Neuronal stem cell (in vitro differentiated cells): ENCODE results near the gene UBE2E3.

Experiments
- DNase-seq: peaks from one replicate; pipeline ENCODE4 v3.0.0-alpha.2; 2013; ENCODE audit warnings: low spot score
- H2AFZ ChIP-seq: one replicate; pipeline ENCODE4 v1.6.1; 2013; ENCODE audit warnings: mild to moderate bottlenecking, low read length, inconsistent platforms
- H2AK5ac ChIP-seq: 2 replicates; pipeline ENCODE4 v1.6.1; 2013; ENCODE audit warnings: low read depth, mild to moderate bottlenecking, inconsistent platforms, low read length, moderate library complexity, mixed read lengths
- H2BK120ac ChIP-seq: 2 replicates; pipeline ENCODE4 v1.6.1; 2013; ENCODE audit warnings: low read depth, mild to moderate bottlenecking, inconsistent platforms, low read length, moderate library complexity, mixed read lengths
- H2BK12ac ChIP-seq: one replicate; pipeline ENCODE4 v1.6.1; 2013; ENCODE audit warnings: low read length, inconsistent platforms
- H2BK15ac ChIP-seq: 2 replicates; pipeline ENCODE4 v1.6.1; 2013; ENCODE audit warnings: mild to moderate bottlenecking, low read length, inconsistent platforms, mixed read lengths
- H2BK5ac ChIP-seq: one replicate; pipeline ENCODE4 v1.6.1; 2013; ENCODE audit warnings: inconsistent platforms, mild to moderate bottlenecking, low read length, moderate library complexity
- H3K14ac ChIP-seq: one replicate; pipeline ENCODE4 v1.6.1; 2013; ENCODE audit warnings: low read length, inconsistent platforms
- H3K18ac ChIP-seq: 2 replicates; pipeline ENCODE4 v1.6.1; 2013; ENCODE audit warnings: low read length, inconsistent platforms
- H3K23ac ChIP-seq: 2 replicates; pipeline ENCODE4 v1.6.1; 2013; ENCODE audit warnings: low read depth, mild to moderate bottlenecking, mixed read lengths, low read length, inconsistent platforms; ENCODE audit not compliant: poor library complexity
- H3K27ac ChIP-seq: replicated peaks from 3 replicates; pipeline ENCODE4 v1.5.1; 2013; ENCODE audit warnings: low read length, inconsistent platforms
- H3K27me3 ChIP-seq, 3 experiments: 2 replicates each; pipeline ENCODE4 v1.6.1; 2013; ENCODE audit warnings: low read length in 3 of 3, mild to moderate bottlenecking in 2 of 3, inconsistent platforms in 1 of 3, low read depth in 1 of 3, mixed read lengths in 1 of 3, moderate library complexity in 1 of 3; ENCODE audit not compliant: control insufficient read depth in 3 of 3, insufficient read depth in 3 of 3
- H3K36me3 ChIP-seq, 2 donors: replicated peaks in 1 of 2; 2 replicates each; pipeline ENCODE4 v1.6.1; 2013; ENCODE audit warnings: low read length in 2 of 2; ENCODE audit not compliant: control insufficient read depth in 2 of 2, insufficient read depth in 2 of 2
- H3K4ac ChIP-seq: 2 replicates; pipeline ENCODE4 v1.6.1; 2013; ENCODE audit warnings: inconsistent platforms, mild to moderate bottlenecking, low read length, moderate library complexity
- H3K4me1 ChIP-seq, 2 donors: 1 replicate in 1 of 2; 2 replicates in 1 of 2; pipeline ENCODE4 v1.6.1; 2013; ENCODE audit warnings: low read length in 2 of 2, low read depth in 1 of 2; ENCODE audit not compliant: control insufficient read depth in 2 of 2, insufficient read depth in 1 of 2
- H3K4me2 ChIP-seq: one replicate; pipeline ENCODE4 v1.6.1; 2013; ENCODE audit warnings: mild to moderate bottlenecking, low read length, inconsistent platforms; ENCODE audit not compliant: insufficient read depth, poor library complexity, severe bottlenecking
- H3K4me3 ChIP-seq, 2 donors: 2 replicates each; pipeline ENCODE4 v1.5.1; 2013; ENCODE audit warnings: low read length in 2 of 2, mild to moderate bottlenecking in 2 of 2, inconsistent platforms in 1 of 2, moderate library complexity in 1 of 2
- H3K79me1 ChIP-seq: one replicate; pipeline ENCODE4 v1.6.1; 2013; ENCODE audit warnings: low read depth, mild to moderate bottlenecking, inconsistent platforms, low read length, moderate library complexity
- H3K9ac ChIP-seq: one replicate; pipeline ENCODE4 v1.6.1; 2013; ENCODE audit warnings: mild to moderate bottlenecking, low read depth, low read length, inconsistent platforms; ENCODE audit not compliant: poor library complexity
- H3K9me3 ChIP-seq, 2 donors: replicated peaks in 1 of 2; 2 replicates each; pipeline versions ENCODE3 to v1.6.1; 2013; ENCODE audit warnings: low read length in 2 of 2, mild to moderate bottlenecking in 2 of 2, inconsistent platforms in 1 of 2, low read depth in 1 of 2, mixed read lengths in 1 of 2, moderate library complexity in 1 of 2; ENCODE audit not compliant: control insufficient read depth in 2 of 2, insufficient read depth in 1 of 2
- H4K8ac ChIP-seq: one replicate; pipeline ENCODE4 v1.6.1; 2013; ENCODE audit warnings: low read depth, mild to moderate bottlenecking, inconsistent platforms, low read length, moderate library complexity
- H4K91ac ChIP-seq: one replicate; pipeline ENCODE4 v1.6.1; 2013; ENCODE audit warnings: low read length, low read depth, mild to moderate bottlenecking, inconsistent platforms; ENCODE audit not compliant: poor library complexity
- WGBS, 2 donors: extraction: QIAGEN DNeasy Blood & Tissue Kit; methylation state at CpG; one replicate each; pipeline ENCODE4 v1.1.7; 2013; ENCODE audit warnings: missing lambda C conversion rate in 2 of 2, mixed read lengths in 1 of 2; ENCODE audit not compliant: insufficient read length in 2 of 2, insufficient replicate concordance in 1 of 2; ENCODE audit errors: extremely low coverage in 2 of 2; 5-methylcytosine and 5-hydroxymethylcytosine counted together

UBE2E3 gene

GRCh38 chr2:181021199-181021789, 40.9 kb downstream of the UBE2E3 start:
- Histone ChIP-seq H2BK15ac (no peak overlapping the region), H4K91ac (no peak overlapping the region), H3K4ac (no peak overlapping the region), H2AK5ac (no peak overlapping the region), H3K4me1 (peaks cover 0 to 4% of the 10 kb centered on the region in 2 donors), H3K9ac (no peak overlapping the region), H3K14ac (no peak overlapping the region), H3K27ac (no peak overlapping the region), H3K9me3 (peaks cover 0 to 5% of the 10 kb centered on the region in 2 donors), H2AFZ (no peak overlapping the region), H3K18ac (no peak overlapping the region), H4K8ac (no peak overlapping the region), H3K27me3 (no peaks in the 10 kb centered on the region), H3K4me2 (no peak overlapping the region), H2BK120ac (no peak overlapping the region), H3K4me3 (no peak overlapping the region), H3K79me1 (peaks cover 3% of the 10 kb centered on the region), H3K36me3 (no peaks in the 10 kb centered on the region), H3K23ac (no peak overlapping the region), H2BK12ac (no peak overlapping the region), H2BK5ac (no peak overlapping the region)
- no CpG with 5 or more reads among the region's 1 CpG for WGBS, 2 donors
- no peak for DNase-seq

- DNase-seq: no peak
- Histone ChIP-seq H3K27ac (no peak overlapping the region), H3K27me3 (no peaks in the 10 kb centered on the region), H3K9ac (no peak overlapping the region), H2BK120ac (no peak overlapping the region), H3K9me3 (peaks cover 0 to 5% of the 10 kb centered on the region in 2 donors), H3K4me2 (no peak overlapping the region), H3K4me3 (no peak overlapping the region), H3K4me1 (peaks cover 0 to 4% of the 10 kb centered on the region in 2 donors), H2BK12ac (no peak overlapping the region), H2BK5ac (no peak overlapping the region), H3K36me3 (no peaks in the 10 kb centered on the region), H3K4ac (no peak overlapping the region), H3K18ac (no peak overlapping the region), H3K23ac (no peak overlapping the region), H2AFZ (no peak overlapping the region), H3K14ac (no peak overlapping the region), H4K91ac (no peak overlapping the region), H3K79me1 (peaks cover 3% of the 10 kb centered on the region), H2BK15ac (no peak overlapping the region), H2AK5ac (no peak overlapping the region), H4K8ac (no peak overlapping the region)
- WGBS, 2 donors: no CpG with 5 or more reads among the region's 3 CpGs
Observed at GRCh38 chr2:181022652-181023051, 42.2 kb downstream of the UBE2E3 start.

- Histone ChIP-seq H2BK12ac (no peak overlapping the region), H2BK5ac (no peak overlapping the region), H3K4me3 (no peak overlapping the region), H3K4ac (no peak overlapping the region), H3K36me3 (no peaks in the 10 kb centered on the region), H3K4me2 (no peak overlapping the region), H3K23ac (no peak overlapping the region), H4K91ac (no peak overlapping the region), H3K27me3 (no peaks in the 10 kb centered on the region), H4K8ac (no peak overlapping the region), H3K9me3 (peaks cover 0 to under 1% of the 10 kb centered on the region in 2 donors), H2BK15ac (no peak overlapping the region), H3K9ac (no peak overlapping the region), H3K14ac (no peak overlapping the region), H3K27ac (no peak overlapping the region), H3K79me1 (no peaks in the 10 kb centered on the region), H3K4me1 (peaks cover 0 to 4% of the 10 kb centered on the region in 2 donors), H2AK5ac (no peak overlapping the region), H3K18ac (no peak overlapping the region), H2AFZ (no peak overlapping the region), H2BK120ac (no peak overlapping the region)
- WGBS, 2 donors: no CpG with 5 or more reads among the region's 3 CpGs
- DNase-seq: no peak
Observed at GRCh38 chr2:181025004-181025403, 44.6 kb downstream of the UBE2E3 start.

- Histone ChIP-seq H3K18ac (no peak overlapping the region), H4K8ac (no peak overlapping the region), H3K23ac (no peak overlapping the region), H2BK12ac (no peak overlapping the region), H2AK5ac (no peak overlapping the region), H2AFZ (no peak overlapping the region), H3K9ac (no peak overlapping the region), H3K4ac (no peak overlapping the region), H3K9me3 (peaks cover 0 to 13% of the 10 kb centered on the region in 2 donors), H2BK15ac (no peak overlapping the region), H3K14ac (no peak overlapping the region), H3K4me3 (no peak overlapping the region), H2BK120ac (no peak overlapping the region), H3K4me2 (no peak overlapping the region), H3K27me3 (no peaks in the 10 kb centered on the region), H4K91ac (no peak overlapping the region), H3K4me1 (no peaks in the 10 kb centered on the region), H3K36me3 (peaks cover 0 to 5% of the 10 kb centered on the region in 2 donors), H2BK5ac (no peak overlapping the region), H3K27ac (no peak overlapping the region), H3K79me1 (no peaks in the 10 kb centered on the region)
- DNase-seq: no peak
- WGBS, 2 donors: no CpG with 5 or more reads among the region's 2 CpGs
Observed at GRCh38 chr2:181036445-181036844, 56.0 kb downstream of the UBE2E3 start.
